T-helper 1 cell treated with Interleukin-12 subunit alpha and Interleukin-12 subunit beta and Interleukin-4 antibody, amounts not matched to agents 30 μg/mL and 1 μg/mL, for 36 hours (primary cell): ENCODE measurements around the gene DNAJB6.

Source experiments
- H3K27ac Mint-ChIP-seq: one replicate; pipeline ENCODE4 v1.8.0; 2021; ENCODE audit warnings: mild to moderate bottlenecking, mixed read lengths
- H3K27me3 Mint-ChIP-seq: one replicate; pipeline ENCODE4 v1.8.0; 2021; ENCODE audit warnings: low read depth, mixed read lengths
- H3K36me3 Mint-ChIP-seq: one replicate; pipeline ENCODE4 v1.8.0; 2021; ENCODE audit warnings: low read depth, mixed read lengths
- H3K4me1 Mint-ChIP-seq: one replicate; pipeline ENCODE4 v1.8.0; 2021; ENCODE audit warnings: low read depth, mixed read lengths
- H3K4me3 Mint-ChIP-seq: one replicate; pipeline ENCODE4 v1.8.0; 2021; ENCODE audit warnings: mild to moderate bottlenecking, moderate library complexity, mixed read lengths
- H3K9me3 Mint-ChIP-seq: one replicate; pipeline ENCODE4 v1.8.0; 2021; ENCODE audit warnings: mixed read lengths

DNAJB6 gene

DNA sequence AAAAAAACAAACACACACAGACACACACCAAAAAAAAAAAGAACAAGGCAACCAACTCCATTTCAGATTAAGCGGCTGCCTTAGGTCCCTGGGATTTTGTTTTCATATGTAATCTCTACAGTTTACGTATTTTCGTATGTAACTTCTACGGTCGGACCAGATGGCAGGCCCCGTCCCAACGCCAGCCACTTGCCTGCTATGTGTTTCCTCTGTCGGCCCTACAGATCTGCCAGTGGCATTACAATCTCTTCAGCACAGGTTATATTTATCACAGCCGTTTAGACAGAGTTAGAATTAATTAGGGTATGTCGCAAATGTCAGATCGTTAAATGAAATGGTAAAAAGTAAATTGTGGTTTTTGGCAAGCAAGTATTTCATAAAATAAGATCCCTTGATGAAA lies 99.3 kb downstream of the DNAJB6 start:
- Mint-ChIP-seq H3K27me3 (peaks cover 8% of the 10 kb centered on the region), H3K9me3 (no peaks in the 10 kb centered on the region), H3K27ac (no peak overlapping the region), H3K4me1 (peaks cover 18% of the 10 kb centered on the region), H3K36me3 (no peaks in the 10 kb centered on the region), H3K4me3 (no peak overlapping the region)

DNA sequence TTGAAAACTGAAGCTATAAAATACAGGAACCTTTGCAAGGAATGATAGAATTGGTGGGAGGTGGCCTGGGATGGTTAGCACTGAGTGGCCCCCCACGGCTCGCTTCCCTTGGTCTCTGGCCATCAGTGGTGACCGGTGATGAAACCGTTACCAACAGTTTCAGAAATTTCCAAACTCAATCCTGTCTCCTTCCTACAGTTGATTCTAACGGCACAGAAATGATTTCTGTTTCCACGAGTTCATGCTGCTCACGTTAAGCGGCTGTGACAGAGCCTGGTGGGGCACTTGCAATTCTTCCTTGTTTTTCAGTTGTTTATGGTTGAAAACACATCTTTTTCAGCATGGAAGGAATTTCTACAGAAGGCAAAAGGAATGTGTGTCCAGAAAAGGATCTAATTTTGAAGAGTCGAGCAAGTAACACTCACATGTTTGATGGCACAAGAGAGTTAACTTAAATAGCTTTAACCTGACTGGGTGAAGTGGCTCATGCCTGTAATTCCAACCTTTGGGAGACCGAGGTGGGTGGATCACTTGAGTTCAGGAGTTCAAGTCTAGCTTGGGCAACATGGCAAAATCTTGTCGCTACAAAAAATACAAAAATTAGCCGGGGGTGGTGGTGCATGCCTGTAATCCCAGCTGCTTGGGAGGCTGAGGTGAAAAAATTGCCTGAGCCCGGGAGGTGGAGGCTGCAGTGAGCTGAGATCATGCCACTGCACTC lies 100.1 kb downstream of the DNAJB6 start:
- H3K9me3 Mint-ChIP-seq = no peaks in the 10 kb centered on the region
- no peaks in the 10 kb centered on the region for H3K36me3 Mint-ChIP-seq
- peaks cover 18% of the 10 kb centered on the region for H3K4me1 Mint-ChIP-seq
- H3K27ac Mint-ChIP-seq = no peak overlapping the region
- H3K4me3 Mint-ChIP-seq = no peak overlapping the region
- peaks cover 8% of the 10 kb centered on the region for H3K27me3 Mint-ChIP-seq

DNA sequence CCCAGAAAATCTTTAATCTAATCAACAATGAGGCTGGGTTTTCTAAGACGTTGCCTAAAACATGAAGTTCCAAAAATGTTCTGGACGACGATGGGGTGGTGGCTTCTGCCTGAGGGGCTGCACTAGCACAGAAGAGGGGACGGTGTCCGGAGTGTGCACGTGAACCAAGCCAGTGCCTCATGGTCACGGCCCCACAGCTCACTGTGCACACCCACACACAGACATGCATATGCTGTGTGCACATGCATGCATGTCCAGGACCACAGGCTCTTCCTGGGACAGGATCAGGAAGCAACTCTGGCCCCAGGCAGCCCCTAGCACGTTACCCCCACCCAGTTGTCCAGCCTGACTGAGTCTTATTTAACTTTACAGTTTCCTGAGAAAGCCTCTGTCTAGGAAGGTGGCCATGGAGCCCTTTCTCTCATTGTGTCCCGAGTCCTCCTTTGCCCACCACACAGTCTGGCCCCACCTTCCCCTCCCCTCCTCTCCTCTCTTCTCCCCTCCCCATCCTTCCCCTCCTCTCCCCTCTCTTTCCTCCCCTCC lies 100.8 kb downstream of the DNAJB6 start:
- Mint-ChIP-seq H3K4me3 (no peak overlapping the region), H3K27ac (no peak overlapping the region)

DNA sequence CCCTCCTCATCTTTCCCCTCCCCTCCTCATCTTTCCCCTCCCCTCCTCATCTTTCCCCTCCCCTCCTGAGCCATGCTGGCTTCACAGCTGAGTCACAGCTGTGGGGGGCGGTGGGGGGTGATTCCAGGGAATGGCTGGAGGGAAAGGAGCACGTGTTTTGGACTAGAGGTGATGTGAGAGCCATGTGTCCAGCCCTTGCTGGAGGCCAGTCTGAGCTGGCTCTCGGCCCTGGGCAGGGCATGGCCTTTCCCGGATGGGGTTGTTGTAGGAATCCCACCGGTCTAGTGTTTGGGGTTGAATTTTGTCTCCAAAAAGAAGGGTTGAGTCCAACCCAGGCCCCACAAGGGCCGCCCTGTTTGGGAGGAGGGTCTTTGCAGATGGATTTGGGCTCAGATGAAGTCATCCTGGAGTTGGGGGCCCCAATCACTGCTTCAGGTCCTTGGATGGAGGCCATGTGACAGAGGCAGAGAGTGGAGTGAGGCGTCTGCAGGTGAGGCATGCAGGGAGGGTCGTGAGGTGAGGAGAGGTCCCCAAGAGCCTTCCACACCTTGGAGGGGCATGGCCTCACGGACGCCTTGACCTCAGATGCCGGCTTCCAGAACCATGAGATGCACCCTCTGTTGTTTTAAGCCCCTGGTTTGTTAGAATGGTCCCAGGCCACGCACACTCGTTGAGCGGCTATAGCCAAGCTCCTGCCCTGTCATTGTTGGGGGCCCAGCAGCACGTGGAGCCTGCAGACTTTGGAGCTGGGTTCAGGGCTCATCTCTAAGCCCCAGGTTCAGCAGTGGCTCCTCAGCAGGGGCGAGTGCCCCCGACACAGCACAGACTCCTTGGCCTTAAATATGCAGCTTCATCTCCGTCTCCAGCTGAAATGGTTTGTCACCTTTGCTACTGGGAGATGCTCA lies 101.6 kb downstream of the DNAJB6 start:
- peaks cover 7% of the 10 kb centered on the region for H3K4me1 Mint-ChIP-seq
- no peak overlapping the region for H3K27ac Mint-ChIP-seq
- no peak overlapping the region for H3K4me3 Mint-ChIP-seq
- peaks cover 5% of the 10 kb centered on the region for H3K27me3 Mint-ChIP-seq
- no peaks in the 10 kb centered on the region for H3K36me3 Mint-ChIP-seq
- no peaks in the 10 kb centered on the region for H3K9me3 Mint-ChIP-seq

More for the DNA sequence above, 100.8 kb downstream of the DNAJB6 start:
- peaks cover 15% of the 10 kb centered on the region for H3K4me1 Mint-ChIP-seq
- peaks cover 8% of the 10 kb centered on the region for H3K27me3 Mint-ChIP-seq
- H3K36me3 Mint-ChIP-seq = no peaks in the 10 kb centered on the region
- H3K9me3 Mint-ChIP-seq = no peaks in the 10 kb centered on the region

DNA sequence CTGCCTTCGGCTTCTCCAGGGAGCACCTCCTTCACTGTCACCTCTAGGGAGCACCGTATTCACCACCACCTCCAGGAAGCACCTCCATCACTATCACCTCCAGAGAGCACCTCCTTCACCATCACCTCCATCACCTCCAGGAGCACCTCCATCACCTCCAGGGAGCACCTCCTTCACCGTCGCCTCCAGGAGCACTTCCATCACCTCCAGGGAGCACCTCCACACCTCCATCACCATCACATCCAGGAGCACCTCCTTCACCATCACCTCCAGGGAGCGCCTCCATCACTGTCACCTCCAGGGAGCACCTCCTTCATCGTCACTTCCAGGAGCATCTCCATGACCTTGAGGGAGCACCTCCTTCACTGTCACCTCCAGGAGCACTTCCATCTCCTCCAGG lies 102.3 kb downstream of the DNAJB6 start:
- Mint-ChIP-seq H3K27me3 (peaks cover 5% of the 10 kb centered on the region), H3K9me3 (no peaks in the 10 kb centered on the region), H3K4me3 (no peak overlapping the region), H3K36me3 (no peaks in the 10 kb centered on the region), H3K4me1 (peaks cover 3% of the 10 kb centered on the region), H3K27ac (no peak overlapping the region)

DNA sequence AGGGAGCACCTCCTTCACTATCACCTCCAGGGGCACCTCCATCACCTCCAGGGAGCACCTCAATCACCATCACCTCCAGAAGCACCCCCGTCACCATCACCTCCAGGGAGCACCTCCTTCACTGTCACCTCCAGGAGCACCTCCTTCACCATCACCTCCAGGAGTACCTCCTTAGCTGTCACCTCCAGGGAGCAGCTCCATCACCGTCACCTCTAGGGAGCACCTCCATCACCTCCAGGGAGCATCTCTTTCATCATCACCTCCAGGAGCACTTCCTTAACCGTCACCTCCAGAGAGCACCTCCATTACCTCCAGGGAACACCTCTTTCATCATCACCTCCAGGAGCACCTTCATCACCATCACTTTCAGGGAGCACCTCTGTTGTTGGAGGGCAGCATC lies 103.0 kb downstream of the DNAJB6 start:
- no peaks in the 10 kb centered on the region for H3K4me1 Mint-ChIP-seq
- H3K9me3 Mint-ChIP-seq = no peaks in the 10 kb centered on the region
- peaks cover 5% of the 10 kb centered on the region for H3K27me3 Mint-ChIP-seq
- H3K36me3 Mint-ChIP-seq = no peaks in the 10 kb centered on the region
- H3K27ac Mint-ChIP-seq = no peak overlapping the region
- no peak overlapping the region for H3K4me3 Mint-ChIP-seq

DNA sequence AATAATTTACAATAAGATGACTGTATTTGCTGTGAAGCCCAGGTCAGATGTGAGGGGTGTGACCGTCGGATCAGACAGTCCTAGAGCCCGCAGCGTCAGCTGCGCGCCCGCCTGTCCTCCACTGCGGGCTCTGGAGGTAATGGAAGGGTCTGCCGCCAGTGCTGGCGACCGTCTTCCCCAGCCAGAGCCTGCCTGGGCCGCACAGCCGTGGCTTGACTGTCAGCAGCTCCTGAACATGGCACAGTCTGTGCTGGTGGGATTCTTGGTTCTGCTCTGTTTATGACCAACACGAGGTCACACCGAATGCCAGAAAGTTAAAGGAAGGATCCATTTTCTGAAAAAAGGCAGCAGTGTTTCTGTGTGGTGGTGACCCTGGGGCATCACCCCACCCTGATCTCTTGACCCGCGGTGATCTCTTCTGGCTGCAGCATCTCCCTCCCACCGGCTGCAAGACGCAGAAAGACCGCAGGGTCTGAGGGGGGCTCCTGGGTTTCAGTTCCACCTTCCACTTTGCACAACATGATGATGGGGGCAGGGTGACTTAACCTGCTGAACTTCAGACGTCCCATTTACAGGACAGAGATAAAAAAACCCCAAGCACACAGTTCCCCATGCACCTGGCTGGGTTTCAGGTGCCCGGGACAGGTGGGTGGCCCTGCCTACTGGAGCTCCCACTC lies 103.7 kb downstream of the DNAJB6 start:
- Mint-ChIP-seq H3K36me3 (no peaks in the 10 kb centered on the region), H3K4me3 (no peak overlapping the region), H3K9me3 (no peaks in the 10 kb centered on the region), H3K4me1 (no peaks in the 10 kb centered on the region), H3K27me3 (peaks cover 5% of the 10 kb centered on the region), H3K27ac (no peak overlapping the region)

DNA sequence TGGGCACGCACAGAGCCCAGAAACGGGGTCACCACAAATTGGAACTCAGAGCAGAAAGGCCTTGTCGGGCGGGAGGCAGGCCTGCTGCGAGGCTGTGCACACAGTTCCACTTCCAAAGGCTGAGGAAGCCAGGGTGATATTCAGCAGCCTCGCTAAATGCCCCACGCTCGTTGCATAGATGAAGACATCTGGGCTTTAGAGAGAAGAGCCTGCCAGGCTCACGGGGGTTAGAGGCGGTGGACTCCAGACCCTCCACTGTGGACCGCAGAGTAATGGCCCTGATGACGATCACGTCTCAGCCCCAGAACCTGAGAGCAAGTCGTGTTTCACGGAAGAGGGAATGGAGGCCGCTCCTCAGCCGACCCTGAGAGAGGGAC lies 104.2 kb downstream of the DNAJB6 start:
- Mint-ChIP-seq H3K27me3 (peaks cover 5% of the 10 kb centered on the region), H3K9me3 (no peaks in the 10 kb centered on the region), H3K4me3 (no peak overlapping the region), H3K4me1 (no peaks in the 10 kb centered on the region), H3K27ac (no peak overlapping the region), H3K36me3 (no peaks in the 10 kb centered on the region)

DNA sequence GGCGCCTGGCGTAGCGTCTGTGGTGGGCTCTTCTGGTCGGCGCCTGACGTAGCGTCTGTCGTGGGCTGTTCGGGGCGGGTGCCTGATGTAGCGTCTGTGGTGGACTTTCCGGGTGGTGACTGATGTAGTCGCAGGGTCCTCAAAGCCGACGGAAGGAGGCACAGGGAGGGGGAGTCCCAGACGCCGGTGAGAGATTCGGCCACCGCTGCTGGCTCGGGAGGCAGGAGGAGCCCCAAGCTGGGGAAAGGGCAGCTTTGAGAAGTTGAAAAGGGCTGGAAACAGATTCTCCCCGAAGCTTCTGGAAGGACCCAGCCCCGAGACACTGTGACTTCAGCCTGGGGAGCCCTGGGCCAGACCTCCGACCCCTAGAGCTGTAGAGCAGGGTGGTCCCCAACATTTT lies 105.7 kb downstream of the DNAJB6 start:
- Mint-ChIP-seq H3K4me1 (no peaks in the 10 kb centered on the region), H3K9me3 (no peaks in the 10 kb centered on the region), H3K27ac (no peak overlapping the region), H3K36me3 (no peaks in the 10 kb centered on the region), H3K27me3 (peaks cover 5% of the 10 kb centered on the region), H3K4me3 (no peak overlapping the region)

DNA sequence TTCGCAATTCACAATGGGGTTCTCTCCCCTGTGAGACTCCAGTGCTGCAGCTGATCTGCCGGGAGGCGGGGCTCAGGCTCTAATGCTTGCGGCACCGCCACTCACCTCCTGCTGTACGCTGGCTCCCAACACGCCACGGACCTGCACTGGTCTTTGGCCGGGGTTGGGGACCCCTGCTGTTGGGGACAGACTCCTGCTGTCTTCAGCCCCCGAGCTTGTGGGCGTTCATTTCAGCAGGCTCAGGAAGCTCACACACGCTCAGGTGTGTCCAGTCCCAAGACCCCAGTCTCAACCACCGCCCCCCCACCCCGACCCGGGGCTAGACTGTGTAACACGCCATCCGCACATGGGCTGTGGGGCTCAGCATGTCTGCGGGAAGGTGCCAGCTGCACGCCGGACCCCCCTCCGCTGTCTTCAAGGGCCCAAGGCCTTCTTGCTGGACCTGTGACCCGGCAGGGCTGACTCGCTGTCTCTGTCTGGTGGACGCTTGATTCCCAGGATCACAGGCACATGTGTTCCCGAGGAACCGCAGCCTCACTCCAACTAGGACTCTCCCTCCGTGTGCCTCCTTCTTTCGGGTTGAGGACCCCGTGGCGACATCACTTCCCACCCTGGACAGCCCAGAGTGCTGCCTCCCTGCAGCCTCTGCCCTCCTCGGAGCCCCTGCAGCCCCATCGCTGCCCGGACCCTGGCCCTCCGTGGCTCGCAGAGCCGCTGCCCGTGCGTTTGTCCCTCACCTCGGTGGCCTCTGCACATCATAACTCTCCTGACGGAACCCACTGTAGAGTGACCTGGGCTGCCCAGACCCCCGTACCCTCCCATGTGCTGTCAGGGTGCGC lies 106.4 kb downstream of the DNAJB6 start:
- no peaks in the 10 kb centered on the region for H3K4me1 Mint-ChIP-seq
- H3K36me3 Mint-ChIP-seq = no peaks in the 10 kb centered on the region
- H3K27ac Mint-ChIP-seq = no peak overlapping the region
- H3K4me3 Mint-ChIP-seq = no peak overlapping the region
- H3K9me3 Mint-ChIP-seq = no peaks in the 10 kb centered on the region
- peaks cover 5% of the 10 kb centered on the region for H3K27me3 Mint-ChIP-seq

DNA sequence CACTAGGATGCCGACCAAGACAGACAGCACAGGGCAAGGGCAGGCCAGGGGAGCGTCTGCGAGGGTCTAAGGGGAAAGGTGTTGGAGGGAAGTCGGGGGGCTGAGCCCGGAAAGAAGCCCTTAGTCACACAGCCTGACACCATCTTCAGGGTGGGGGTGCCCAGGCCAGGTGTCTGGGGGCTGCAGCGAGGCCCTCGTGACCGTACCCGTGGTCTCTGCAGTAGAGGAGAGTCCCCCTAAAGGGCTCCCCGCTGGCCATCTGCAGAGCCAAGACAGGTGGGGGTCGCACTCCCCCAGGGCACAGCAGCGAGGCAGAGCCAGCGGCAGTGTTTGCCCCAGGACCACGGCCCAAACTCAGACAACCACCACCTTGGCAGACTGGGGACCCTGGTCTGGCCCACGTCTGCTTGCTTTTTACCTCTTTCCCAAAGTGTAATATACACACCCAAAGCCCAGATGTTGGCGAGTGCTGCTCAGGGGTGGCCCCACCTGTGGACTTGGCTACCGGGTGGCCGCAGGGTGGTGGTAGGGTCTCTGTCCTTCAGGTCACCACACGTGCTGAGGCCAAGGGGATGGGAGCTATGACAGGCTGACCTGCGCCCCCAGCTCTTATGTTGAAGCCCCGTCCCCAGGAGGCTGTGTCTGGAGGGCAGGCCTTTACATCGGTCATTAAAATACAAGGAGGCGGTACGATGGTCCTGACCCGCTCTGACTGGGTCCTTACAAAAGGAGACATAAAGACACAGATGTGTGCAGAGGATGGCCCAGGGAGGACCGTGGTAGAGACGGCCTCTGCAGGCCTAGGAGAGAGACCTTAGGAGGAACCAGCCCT lies 107.4 kb downstream of the DNAJB6 start:
- Mint-ChIP-seq H3K9me3 (no peaks in the 10 kb centered on the region), H3K27me3 (peaks cover 5% of the 10 kb centered on the region), H3K4me1 (no peaks in the 10 kb centered on the region), H3K27ac (no peak overlapping the region), H3K36me3 (no peaks in the 10 kb centered on the region), H3K4me3 (no peak overlapping the region)

DNA sequence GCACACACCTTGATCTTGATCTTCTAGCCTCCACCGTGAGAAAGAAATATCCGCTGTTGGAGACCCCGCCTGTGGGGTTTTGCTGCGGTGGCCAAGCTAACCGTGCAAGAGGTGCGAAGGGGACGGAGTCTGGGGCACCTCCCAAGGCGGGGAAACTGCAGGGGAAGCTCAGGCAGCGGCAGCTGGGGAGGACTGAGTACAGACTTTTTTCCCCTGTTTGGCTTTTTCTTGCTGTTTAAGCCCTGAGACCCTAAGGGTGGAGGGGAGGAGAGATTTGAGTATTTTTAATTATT lies 108.0 kb downstream of the DNAJB6 start:
- no peak overlapping the region for H3K27ac Mint-ChIP-seq
- H3K9me3 Mint-ChIP-seq = no peaks in the 10 kb centered on the region
- peaks cover under 1% of the 10 kb centered on the region for H3K27me3 Mint-ChIP-seq
- no peak overlapping the region for H3K4me3 Mint-ChIP-seq
- no peaks in the 10 kb centered on the region for H3K4me1 Mint-ChIP-seq
- no peaks in the 10 kb centered on the region for H3K36me3 Mint-ChIP-seq

DNA sequence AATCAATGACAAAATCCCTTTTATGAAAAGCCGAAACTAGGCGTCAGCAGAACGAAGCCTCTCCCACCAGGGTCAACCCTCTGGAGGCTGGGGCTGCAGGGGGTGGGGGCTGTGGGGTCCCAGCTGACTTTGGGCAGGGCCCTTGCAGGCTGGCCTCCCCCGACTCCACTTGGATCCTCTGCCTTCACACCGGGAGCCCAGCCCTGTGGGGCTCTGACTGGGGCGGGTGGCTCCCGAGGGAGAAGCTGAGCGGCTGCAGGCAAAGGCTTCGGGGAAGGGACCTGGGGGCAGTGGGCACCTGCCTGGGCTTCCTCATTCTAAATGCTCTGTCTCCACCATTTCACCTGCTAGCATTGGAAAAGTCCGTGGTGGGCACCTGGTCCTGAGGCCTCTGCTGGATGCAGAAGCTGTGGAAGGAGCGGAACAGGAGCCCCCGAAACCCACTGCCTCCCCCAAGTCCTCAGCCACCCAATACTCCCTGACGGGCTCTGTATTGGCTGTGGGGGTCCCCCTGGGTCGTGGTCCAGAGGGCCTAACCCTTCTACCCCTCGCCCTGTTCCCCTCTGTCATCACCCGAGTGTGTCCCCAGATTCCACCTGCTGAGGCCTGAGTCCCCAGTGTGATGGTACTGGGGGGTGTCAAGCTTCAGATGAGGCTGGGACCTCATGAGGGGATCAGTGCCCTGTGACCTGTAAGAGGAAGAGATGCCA lies 108.6 kb downstream of the DNAJB6 start:
- peaks cover 4% of the 10 kb centered on the region for H3K27me3 Mint-ChIP-seq
- no peaks in the 10 kb centered on the region for H3K4me1 Mint-ChIP-seq
- H3K4me3 Mint-ChIP-seq = no peak overlapping the region
- peaks cover 3% of the 10 kb centered on the region for H3K9me3 Mint-ChIP-seq
- no peak overlapping the region for H3K27ac Mint-ChIP-seq
- H3K36me3 Mint-ChIP-seq = no peaks in the 10 kb centered on the region
